GM21528 (cell line): ENCODE data around the gene ZSCAN2.
"Not testable (repeated sequence)": the region's sequence is repeated elsewhere in the genome, so short reads cannot be mapped to it uniquely, and the experiment has no call there.

Source experiments
- ATAC-seq: cut with Tn5 transposase; IDR thresholded peaks from one replicate; pipeline ENCODE4 v1.9.1; 2021; ENCODE audit warnings: mild to moderate bottlenecking, moderate library complexity; ENCODE audit not compliant: unreplicated experiment, low FRiP score

ZSCAN2 gene

DNA sequence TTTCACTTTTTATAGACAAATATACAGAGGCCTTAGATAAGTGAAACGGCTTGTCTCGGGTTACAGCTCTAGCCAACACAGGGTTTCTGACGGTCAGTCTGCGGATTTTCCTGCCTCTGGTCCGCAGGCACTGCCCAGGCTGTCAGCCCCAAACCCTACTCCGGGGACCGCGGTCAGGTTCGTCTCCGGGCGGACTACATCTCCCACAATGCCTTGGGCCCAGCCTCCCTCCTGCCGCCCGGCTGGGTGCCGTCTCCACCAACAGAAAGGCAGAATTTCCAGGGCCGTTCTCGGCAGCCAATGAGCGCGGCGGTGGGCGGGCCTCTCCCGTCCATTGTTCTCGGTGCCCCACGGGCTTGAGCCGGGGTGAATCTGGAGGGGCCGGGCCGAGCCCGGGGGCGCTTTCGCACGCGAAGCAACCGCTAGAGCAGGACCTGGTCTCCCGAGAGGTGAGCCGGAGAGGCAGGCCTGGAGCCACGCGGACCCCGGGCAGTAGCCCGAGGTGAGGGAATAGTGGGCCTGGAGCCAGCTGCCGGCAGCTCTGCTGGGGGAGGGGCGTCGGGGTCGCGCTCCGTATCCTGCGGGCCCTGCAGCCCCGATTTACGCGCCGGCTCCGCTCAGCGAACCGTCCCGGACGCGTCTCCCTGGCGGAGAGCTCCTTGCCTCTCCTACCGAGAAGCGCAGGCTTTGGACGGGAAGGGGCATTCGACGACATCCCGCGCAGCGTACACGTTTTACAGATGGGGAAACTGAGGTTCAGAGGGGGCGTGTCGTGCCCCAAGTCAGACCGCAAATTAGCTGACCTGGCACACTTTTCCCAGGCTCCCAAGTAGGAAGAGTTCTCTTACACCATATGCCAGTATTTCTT lies at the start of gene ZSCAN2:
Gene ZSCAN2, plus strand, starts transcription at position 323 of the 868 bp plus-strand sequence. CDS start 2,919 bp downstream, outside the sequence.
- ATAC-seq: peak; percentile 92

DNA sequence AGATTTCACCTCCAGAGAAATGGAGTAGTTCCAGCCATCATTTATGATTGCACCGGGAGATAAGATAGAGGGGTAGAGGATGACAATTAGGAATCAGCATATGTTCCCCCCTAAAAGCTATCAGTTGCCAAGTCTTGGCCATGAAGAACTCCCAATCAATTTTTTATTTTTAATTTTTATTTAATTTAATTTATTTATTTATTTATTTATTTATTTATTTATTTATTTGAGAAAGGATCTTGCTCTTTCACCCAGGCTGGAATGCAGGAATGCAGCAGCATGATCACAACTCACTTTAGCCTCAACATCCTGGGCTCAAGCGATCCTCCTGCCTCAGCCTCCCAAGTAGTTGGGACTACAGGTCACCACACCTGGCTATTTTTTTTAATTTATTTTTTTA lies 49.2 kb upstream of the ZSCAN2 start:
- not testable (repeated sequence) for ATAC-seq

DNA sequence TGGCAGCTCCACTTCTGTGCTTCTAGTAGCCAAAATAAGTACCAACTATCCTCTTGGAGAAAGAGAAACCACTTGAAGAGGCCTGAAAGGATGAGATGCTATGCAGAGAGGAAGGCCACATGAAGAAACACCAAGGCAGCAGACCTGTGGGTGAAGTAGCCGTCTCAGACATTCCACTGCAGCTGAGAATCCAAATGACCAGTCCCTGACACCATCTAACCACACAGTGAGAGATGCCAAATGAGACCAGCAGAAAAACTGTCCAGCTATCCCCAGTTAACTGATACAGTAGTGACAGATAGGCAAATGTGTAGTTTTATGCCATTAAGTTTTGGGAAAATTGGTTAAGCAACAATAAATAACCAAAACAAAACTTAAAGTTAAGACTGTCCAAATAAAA lies 47.9 kb upstream of the ZSCAN2 start:
- ATAC-seq: no peak

DNA sequence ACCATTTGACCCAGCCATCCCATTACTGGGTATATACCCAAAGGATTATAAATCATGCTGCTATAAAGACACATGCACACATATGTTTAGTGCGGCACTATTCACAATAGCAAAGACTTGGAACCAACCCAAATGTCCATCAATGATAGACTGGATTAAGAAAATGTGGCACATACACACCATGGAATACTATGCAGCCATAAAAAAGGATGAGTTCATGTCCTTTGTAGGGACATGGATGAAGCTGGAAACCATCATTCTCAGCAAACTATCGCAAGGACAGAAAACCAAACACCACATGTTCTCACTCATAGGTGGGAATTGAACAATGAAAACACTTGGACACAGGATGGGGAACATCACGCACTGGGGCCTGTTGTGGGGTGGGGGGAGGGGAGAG lies 44.1 kb upstream of the ZSCAN2 start:
- ATAC-seq: not testable (repeated sequence)

DNA sequence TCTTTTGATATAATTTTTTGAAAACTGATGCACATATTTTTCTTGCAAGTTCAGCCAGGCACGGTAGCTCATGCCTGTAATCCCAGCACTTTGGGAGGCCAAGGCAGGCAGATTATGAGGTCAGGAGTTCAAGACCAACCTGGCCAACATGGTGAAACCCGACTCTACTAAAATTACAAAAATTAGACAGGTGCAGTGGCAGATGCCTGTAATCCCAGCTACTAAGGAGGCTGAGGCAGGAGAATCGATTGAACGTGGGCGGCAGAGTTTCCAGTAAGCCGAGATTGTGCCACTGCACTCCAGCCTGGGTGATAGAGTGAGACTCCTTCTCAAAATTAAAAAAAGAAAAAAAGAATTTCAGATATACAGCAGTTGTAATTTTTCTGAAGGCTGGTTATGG lies 32.8 kb upstream of the ZSCAN2 start:
- not testable (repeated sequence) for ATAC-seq

DNA sequence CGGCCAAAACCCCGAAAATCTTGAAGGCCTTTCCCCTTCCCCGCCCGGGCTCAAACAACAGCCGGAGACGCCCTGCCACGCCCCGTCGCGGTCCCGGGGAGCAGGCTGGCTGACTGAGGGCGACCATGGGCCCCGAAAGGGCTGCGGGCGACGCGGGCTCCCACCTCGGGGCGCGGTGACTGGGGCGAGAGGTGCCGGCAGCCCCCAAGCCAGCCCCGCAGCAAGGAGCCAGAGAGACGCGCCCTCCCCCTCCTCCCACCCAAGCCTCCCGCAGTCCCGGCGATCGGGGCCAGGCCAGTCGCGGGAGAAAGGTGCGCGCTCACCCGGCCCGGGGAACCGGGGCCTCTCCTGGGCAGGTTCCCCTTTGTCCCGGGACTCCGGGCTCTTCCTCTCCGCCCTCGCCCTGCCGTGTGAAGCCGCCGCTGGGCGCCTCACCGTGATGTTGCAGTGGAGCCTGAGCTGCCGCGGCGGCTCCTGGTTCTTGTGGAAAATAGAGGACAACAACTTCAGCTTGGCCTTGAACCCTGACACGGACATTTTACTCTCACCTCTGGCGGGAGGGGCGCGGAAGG lies 30.6 kb upstream of the ZSCAN2 start:
- peak; percentile 57 for ATAC-seq

DNA sequence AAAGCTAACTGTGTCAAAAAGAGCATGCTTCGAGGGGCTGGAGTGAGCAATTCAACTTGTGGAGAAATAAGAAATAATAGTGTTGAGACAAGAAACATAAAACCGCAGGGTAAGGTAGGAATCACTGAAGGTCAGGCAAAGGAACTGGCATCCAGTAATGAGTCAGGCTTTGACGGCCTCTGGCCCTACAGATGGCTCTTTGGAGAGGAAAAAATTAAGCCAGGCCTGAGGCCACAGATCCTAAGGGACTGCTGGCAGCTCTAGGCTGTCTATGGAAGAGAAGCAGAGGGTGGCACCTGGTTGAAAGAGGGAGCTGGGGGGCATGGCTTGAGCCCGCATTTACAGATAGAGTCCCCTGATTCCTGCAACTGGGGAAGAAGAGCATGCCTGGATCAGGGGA lies 28.6 kb upstream of the ZSCAN2 start:
- ATAC-seq: no peak

DNA sequence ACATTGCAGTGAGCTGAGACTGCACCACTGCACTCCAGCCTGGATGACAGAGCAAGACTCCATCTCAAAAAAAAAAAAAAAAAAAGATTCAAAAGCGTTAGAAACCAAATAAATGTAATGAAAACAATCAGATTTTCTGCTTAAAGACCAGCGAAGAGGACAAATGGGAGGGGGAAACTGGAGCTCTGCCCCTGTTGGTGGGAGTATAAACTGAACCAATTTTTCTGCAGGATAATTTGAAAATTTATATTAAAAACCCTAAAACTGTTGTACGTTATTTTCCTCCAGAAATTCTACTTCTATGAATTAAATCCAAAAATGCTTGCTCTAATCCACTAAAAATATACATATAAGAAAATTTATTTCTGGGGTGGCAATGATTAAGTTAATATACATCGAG lies 25.3 kb upstream of the ZSCAN2 start:
- ATAC-seq: no peak

DNA sequence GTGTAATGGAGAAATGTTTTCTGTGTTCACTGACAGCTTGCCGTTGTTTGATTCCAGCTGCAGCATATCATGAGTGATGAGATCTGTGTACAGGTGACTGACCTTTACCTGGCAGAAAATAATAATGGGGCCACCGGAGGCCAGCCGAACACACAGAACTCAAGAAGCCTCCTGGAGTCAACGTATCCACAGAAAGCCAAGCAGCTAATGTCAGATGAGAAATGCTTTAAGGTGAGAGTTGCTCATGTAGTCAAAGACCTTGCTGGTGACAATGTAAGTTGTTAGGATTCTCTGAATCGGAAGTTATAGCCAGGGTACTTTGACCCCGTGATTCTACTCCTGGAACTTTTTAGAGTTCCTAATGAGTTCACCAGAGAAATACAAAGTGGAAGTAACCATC lies 22.9 kb upstream of the ZSCAN2 start:
- not testable (repeated sequence) for ATAC-seq

DNA sequence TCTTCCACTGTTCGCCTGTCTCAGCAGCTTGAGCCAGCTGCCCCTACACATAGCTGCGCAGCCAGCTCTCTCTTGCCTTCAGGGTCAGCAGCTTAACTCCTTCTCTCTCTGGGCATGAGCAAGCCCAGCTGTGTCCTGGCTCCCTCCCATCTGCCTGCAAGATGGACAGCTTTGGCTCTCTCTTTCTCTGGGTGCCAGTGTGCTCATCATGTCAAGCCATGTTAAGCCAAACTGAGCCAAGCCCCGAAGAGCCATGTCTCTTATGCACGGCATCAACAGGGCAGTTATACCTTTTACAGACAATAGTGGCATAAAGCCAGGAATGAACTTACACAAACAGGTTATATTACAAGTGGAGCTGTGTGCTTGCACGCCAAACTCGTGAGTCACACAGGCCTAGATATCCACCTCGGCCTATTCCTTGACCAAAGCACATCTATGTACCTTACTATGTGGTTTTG lies 21.5 kb upstream of the ZSCAN2 start:
- not testable (repeated sequence) for ATAC-seq

DNA sequence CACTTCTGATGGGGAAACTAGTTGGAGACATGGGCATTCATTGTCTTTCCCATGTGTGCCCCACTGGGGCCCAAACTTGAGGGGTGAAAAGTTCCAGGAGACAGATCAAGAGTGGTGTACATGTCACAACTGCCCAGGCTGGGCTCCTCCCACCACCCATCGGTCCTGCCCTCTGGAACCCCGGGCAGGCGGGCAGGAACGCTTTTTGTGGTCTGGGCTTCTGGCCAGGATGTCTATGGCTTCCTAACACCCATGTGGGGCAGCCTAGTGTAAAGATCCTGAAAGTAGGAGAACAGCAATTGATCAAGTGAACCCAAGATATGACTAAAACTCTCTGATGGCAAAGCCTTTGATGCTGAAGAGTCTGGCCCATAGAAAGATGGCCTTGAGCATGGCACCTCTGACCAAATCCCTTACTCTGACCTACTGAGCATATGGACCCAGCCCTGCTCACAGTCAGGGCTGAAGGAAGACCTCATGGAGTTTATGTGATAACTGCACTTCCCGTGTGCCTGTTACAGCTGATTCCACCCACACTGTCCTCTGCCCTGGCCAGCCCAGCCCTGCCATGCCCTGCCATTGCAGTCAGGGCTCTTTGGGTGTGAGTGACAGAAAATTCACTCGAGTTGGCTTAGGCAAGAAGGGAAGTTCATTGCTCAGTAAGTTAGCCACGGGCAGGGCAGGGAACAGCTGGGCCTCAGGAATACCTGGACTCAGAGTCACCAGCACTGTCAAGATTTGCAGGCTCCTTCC lies 19.0 kb upstream of the ZSCAN2 start:
- not testable (repeated sequence) for ATAC-seq

DNA sequence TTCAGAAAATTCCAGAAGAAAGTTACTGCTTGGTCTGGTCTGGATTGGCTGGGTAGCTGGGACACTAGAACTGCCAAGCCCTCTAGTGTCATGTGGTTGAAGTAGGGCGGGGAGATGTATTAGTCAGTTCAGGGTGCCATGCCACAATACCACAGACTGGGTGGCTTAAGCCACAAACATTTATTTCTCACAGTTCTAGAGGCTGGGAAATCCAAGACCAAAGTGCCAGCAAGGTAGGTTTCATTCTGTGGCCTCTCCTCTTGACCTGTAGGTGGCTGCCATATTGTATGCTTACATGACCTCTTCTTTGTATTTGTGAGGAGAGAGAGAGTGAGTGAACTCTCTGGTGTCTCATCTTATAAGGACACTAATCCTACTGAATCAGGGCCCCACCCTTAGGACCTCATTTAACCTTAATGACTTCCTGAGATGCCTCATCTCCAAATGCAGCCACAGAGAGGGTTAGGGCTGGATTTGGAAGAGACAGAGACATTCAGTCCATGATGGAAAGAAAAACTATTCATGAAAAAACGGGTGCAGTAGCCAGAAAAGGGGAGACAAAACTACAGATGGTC lies 18.1 kb upstream of the ZSCAN2 start:
- ATAC-seq: no peak

DNA sequence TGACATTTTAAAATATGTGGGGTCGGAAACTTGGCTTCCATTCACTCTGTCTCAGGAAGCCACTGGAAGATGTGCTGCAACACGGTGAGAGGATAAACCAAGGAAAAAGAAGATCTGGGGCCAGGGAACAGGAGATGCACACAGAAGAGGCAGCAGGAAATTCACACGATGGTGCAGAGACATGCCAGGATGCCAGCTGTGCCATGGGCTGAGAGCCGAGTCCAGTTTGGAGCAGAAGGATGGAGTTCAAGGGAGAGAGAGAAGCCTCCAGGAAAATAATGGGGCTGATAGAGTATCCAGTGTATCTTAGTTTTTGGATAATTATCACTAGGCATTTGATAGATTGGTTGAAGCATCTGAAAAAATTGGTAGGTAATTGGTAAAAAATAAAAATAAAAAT lies 16.9 kb upstream of the ZSCAN2 start:
- not testable (repeated sequence) for ATAC-seq

DNA sequence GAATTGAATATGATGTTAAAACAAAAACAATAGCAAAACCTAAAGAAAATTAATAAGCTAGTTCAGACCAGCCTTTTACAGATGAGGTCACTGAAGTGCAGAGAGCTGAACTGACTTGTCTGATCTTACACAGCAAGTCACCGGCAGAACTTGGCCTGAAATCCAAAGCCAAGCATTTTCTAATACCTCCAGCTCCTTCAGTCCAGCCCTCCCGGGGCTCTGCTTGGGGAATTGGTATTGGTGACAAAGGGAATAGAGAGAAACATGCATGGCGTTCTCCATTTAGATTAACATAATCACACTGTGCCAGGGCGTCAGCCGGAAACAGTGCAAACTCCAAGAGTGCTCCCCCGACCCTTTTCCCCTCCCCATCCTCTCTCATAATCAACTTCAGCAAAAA lies 14.1 kb upstream of the ZSCAN2 start:
- no peak for ATAC-seq

DNA sequence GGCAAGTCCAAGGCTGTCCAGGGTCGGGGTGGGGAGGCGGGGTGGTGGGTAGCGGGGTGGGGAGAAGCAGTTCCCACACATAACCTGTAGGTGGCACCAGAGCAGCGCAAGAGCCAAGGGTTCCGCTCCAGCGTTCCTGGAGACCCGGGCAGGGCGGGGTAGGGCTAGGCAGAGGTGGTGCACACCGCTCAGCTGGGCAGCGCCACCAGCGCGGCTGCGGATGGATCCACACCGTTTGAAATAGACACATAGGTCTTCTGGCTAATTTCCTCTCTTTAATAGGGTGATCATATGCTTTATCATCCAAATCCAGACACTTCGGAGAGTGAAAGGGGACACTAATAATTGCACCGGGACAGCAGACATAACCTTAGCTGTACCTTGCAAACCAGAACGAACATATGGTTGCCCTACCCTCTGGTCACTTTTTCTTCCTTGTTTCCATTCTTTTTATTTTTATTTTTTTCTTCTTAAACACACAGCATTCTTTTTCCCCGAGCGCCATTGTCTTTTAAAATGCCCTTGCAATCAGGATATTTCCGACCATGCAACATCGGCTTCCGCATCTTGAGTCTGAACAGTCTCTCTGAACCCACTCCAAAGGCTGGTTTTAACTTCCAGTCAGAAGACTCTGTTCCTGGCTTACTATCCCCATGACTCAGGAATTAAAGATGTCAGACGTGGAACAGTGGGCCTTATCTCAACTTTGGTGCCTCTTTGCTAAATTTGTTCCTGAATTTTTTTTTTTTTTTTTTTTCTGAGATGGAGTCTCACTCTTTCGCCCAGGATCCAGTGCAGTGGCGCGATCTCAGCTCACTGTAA lies 12.5 kb upstream of the ZSCAN2 start:
- peak; percentile 93 for ATAC-seq

DNA sequence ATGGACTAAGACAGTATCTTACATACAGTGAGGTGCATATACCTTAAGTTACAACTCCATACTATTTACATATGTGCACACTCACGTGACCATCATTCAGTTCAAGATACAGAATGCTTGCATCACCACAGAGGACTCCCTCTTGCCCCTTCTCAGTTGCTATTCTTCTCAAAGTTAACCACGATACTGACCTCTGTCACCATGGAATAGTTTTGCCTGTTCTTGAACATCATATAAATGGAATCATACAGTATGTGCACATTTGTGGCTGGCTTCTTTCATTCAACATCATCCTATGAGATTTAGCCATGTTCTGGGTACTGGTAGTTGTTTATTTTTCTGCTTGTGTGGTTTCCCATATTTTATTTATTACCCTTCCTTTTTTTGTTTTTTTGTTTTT lies 10.4 kb upstream of the ZSCAN2 start:
- ATAC-seq: no peak

DNA sequence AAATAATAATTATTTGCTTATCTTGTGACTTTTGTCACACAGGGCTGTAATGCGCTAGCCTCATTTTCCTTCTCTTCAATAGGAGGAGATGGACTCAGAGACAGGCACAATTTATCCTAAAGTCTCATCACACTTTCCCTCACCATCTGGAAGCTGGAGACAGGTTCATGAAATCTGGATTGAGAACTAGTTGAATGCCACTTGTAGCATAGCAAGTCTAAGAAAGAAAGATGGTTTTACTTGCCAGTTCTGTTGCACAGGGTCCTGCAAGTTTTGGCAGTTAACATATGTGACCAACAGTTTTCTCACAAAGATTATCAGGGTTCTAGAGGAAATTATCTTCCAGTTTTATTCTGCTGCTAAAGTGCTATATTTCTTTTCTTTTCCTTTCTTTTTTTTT lies 9.0 kb upstream of the ZSCAN2 start:
- ATAC-seq: no peak

DNA sequence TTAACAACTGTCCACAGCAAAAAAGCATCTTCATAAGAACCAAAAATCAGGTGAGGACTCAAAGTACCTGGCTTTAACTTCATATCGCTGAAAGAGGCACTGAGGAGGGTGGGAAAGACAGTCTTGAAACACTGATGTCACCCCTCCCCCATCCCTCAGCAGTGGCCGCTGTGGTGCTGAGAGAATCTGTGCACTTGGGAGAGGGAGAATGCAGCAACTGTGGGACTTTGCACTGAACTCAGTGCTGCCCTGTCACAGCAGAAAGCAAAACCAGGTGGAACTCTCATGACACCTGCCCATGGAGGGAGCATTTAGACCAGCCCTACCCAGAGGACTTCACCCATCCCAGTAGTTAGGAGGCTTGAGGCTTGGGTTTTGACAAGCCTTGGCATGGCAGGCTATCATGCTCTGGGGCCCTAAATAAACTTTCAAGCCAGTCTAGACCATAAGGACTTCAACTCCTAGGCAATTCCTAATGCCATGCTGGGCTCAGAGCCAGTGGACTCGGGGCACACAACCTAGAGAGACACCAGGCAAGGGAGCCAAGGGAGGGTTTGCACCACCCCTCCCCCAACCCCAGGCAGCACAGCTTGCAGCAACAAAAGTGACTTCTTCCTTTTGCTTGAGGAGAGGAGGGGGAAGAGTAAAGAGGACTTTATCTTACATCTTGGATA lies 6.1 kb upstream of the ZSCAN2 start:
- no peak for ATAC-seq

DNA sequence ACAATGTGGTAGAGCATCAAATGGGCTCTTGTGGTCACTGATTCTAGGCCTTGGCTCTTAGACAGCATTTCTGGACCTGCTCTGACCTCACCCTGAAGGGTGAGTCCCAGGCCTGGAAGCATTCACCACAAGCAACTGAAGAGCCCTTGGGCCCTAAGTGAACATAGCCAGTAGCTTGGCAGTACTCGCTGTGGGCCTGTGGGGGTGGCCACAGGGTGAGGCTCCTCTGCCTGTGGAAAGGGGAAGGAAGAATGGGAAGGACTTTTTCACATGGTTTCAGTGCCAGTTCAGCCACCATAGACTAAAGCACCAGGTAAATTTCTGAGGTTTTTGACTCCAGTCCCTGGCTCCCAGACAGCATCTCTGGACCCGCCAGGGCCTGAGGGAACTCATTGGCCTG lies 5.1 kb upstream of the ZSCAN2 start:
- ATAC-seq: no peak

DNA sequence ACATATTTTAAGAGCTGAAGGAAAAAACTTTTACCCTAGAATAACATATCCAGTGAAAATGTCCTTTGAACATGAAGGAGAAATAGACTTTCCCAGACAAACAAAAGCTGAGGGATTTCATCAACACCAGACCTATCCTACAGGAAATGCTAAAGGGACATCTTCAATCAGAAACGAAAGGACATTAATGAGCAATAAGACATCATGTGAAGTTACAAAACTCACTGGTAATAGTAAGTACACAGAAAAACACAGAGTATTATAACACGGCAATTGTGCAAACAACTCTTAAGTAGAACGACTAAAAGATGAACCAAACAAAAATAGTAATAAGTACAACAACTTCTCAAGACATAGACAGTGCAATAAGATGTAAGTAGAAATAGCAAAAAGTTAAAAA lies 3.5 kb upstream of the ZSCAN2 start:
- no peak for ATAC-seq
